SK-N-SH (cell line): Measurements from ENCODE around the gene ZEB1. TPM values are rescaled to one million over a fixed set of nuclear protein-coding genes. Genes with fewer than 3 reads are reported as not detected.

ENCODE experiments used
- CTCF ChIA-PET: fragments of 300-600, 350-600 bp; formaldehyde crosslinking; extraction: SDS; loops from one replicate; lab custom pipeline; 2021; lab: Yijun Ruan, JAX
- POLR2A ChIA-PET: fragments of 350-600 bp; sonication (Branson Sonifier 250); formaldehyde crosslinking; extraction: SDS; loops from one replicate; lab custom pipeline; 2020; ENCODE audit warnings: antibody characterized with exemption, inconsistent platforms; lab: Yijun Ruan, JAX
- DNase-seq: peaks from one replicate; pipeline ENCODE4 v3.0.0; 2012
- H2AFZ ChIP-seq: fragments of 200-600 bp; sonication (generic); 2 replicates; pipeline ENCODE4 v1.8.1; 2016; ENCODE audit warnings: antibody characterized with exemption, mild to moderate bottlenecking, low read depth
- H3F3A ChIP-seq: fragments of 200-600 bp; sonication (generic); replicated peaks from 2 replicates; pipeline ENCODE3; 2016; ENCODE audit warnings: antibody characterized with exemption, mild to moderate bottlenecking; ENCODE audit not compliant: insufficient read depth
- H3K27ac ChIP-seq, 2 experiments: fragments of 200-500 bp in 1 of 2; fragments of 200-600 bp in 1 of 2; sonication (Bioruptor generic) in 1 of 2; sonication (generic), shearing (Covaris generic) in 1 of 2; 2 replicates each; pipeline versions ENCODE4 v1.5.1 to v1.6.1; 2014 to 2016; ENCODE audit warnings: low read depth in 2 of 2, inconsistent platforms in 1 of 2, low read length in 1 of 2, mild to moderate bottlenecking in 1 of 2, mixed read lengths in 1 of 2
- H3K27me3 ChIP-seq: fragments of 200-600 bp; sonication (generic), shearing (Covaris generic); 2 replicates; pipeline ENCODE4 v1.6.1; 2016; ENCODE audit warnings: mixed run types; ENCODE audit not compliant: insufficient read depth
- H3K36me3 ChIP-seq, 2 experiments: fragments of 200-500 bp in 1 of 2; fragments of 200-600 bp in 1 of 2; sonication (Bioruptor generic) in 1 of 2; sonication (generic) in 1 of 2; replicated peaks in 1 of 2; 2 replicates each; pipeline versions ENCODE3 to v1.5.1; 2014 to 2016; ENCODE audit warnings: low read length in 1 of 2, mild to moderate bottlenecking in 1 of 2; ENCODE audit not compliant: insufficient read depth in 2 of 2, control insufficient read depth in 1 of 2
- H3K4me1 ChIP-seq, 2 experiments: fragments of 200-500 bp in 1 of 2; fragments of 200-600 bp in 1 of 2; sonication (Bioruptor generic) in 1 of 2; sonication (generic), shearing (Covaris generic) in 1 of 2; 2 replicates each; pipeline versions ENCODE4 v1.5.1 to v1.6.1; 2014 to 2016; ENCODE audit warnings: low read depth in 1 of 2, low read length in 1 of 2, mixed run types in 1 of 2; ENCODE audit not compliant: insufficient read depth in 2 of 2, control insufficient read depth in 1 of 2
- H3K4me2 ChIP-seq: fragments of 200-600 bp; sonication (generic), shearing (Covaris generic); 2 replicates; pipeline ENCODE4 v1.6.1; 2017; ENCODE audit warnings: mixed run types
- H3K4me3 ChIP-seq, 2 experiments: fragments of 200-500 bp in 1 of 2; fragments of 200-600 bp in 1 of 2; sonication (Bioruptor generic) in 1 of 2; sonication (generic), shearing (Covaris generic) in 1 of 2; 2 replicates each; pipeline versions ENCODE4 v1.5.1 to v1.8.1; 2014 to 2016; ENCODE audit warnings: low read depth in 2 of 2, inconsistent platforms in 1 of 2, low read length in 1 of 2, mild to moderate bottlenecking in 1 of 2, mixed read lengths in 1 of 2, moderate library complexity in 1 of 2
- H3K79me2 ChIP-seq: fragments of 200-600 bp; sonication (generic); 2 replicates; pipeline ENCODE4 v1.8.1; 2017; ENCODE audit warnings: mild to moderate bottlenecking; ENCODE audit not compliant: insufficient read depth
- H3K9ac ChIP-seq: fragments of 200-600 bp; sonication (generic); 2 replicates; pipeline ENCODE4 v1.6.1; 2017; ENCODE audit warnings: mixed run types
- H3K9me2 ChIP-seq: fragments of 200-600 bp; sonication (generic); 2 replicates; pipeline ENCODE4 v1.6.1; 2017; ENCODE audit warnings: mixed run types
- H3K9me3 ChIP-seq: fragments of 200-600 bp; sonication (generic); 2 replicates; pipeline ENCODE4 v1.6.1; 2017; ENCODE audit warnings: mixed run types, mild to moderate bottlenecking, moderate library complexity
- H4K20me1 ChIP-seq: fragments of 200-600 bp; sonication (generic); 2 replicates; pipeline ENCODE4 v1.6.1; 2017; ENCODE audit warnings: mild to moderate bottlenecking, mixed run types; ENCODE audit not compliant: insufficient read depth
- CHD2 ChIP-seq: fragments of 150-350 bp; IDR thresholded peaks from 2 replicates; pipeline ENCODE4 v1.6.1; 2018; ENCODE audit warnings: low read length; ENCODE audit not compliant: partially characterized antibody
- EP300 ChIP-seq, 2 experiments: IDR thresholded peaks; 2 replicates each; pipeline versions ENCODE4 v1.4.0 to v1.6.1; 2012; ENCODE audit warnings: borderline replicate concordance in 1 of 2, low read depth in 1 of 2, low read length in 1 of 2
- EZH2phosphoT487 ChIP-seq: fragments of 200-600 bp; sonication (generic); IDR thresholded peaks from 2 replicates; pipeline ENCODE4 v1.6.1; 2017; ENCODE audit warnings: low read depth, mixed run types, mild to moderate bottlenecking, antibody characterized with exemption, moderate library complexity, borderline replicate concordance
- FOXJ3 ChIP-seq: sonication (generic); formaldehyde crosslinking; IDR thresholded peaks from 2 replicates; pipeline ENCODE4 v1.5.1; 2020; ENCODE audit warnings: mild to moderate bottlenecking, missing genetic modification reagents
- FOXM1 ChIP-seq: IDR thresholded peaks from 2 replicates; pipeline ENCODE4 v1.4.0; 2012; ENCODE audit warnings: low read depth, mild to moderate bottlenecking
- GABPA ChIP-seq: IDR thresholded peaks from 2 replicates; pipeline ENCODE4 v1.4.0; 2012; ENCODE audit warnings: low read depth, mild to moderate bottlenecking
- IRF3 ChIP-seq: fragments of 150-350 bp; IDR thresholded peaks from 2 replicates; pipeline ENCODE4 v1.6.1; 2016; ENCODE audit warnings: mild to moderate bottlenecking, low read depth, low read length
- MEF2A ChIP-seq: IDR thresholded peaks from 2 replicates; pipeline ENCODE4 v1.4.0; 2012; ENCODE audit warnings: low read depth, borderline replicate concordance
- MXI1 ChIP-seq: IDR thresholded peaks from 2 replicates; pipeline ENCODE4 v1.6.1; 2012; ENCODE audit warnings: mild to moderate bottlenecking, low read depth, low read length, improper control_type of control experiment
- NFIC ChIP-seq: IDR thresholded peaks from 2 replicates; pipeline ENCODE4 v1.4.0; 2012; ENCODE audit warnings: borderline replicate concordance
- POLR2AphosphoS5 ChIP-seq: IDR thresholded peaks from 2 replicates; pipeline ENCODE4 v1.6.1; 2012; ENCODE audit warnings: low read depth, low read length
- RAD21 ChIP-seq: IDR thresholded peaks from 2 replicates; pipeline ENCODE4 v1.6.1; 2012; ENCODE audit warnings: mild to moderate bottlenecking, low read length
- RCOR1 ChIP-seq: fragments of 150-350 bp; IDR thresholded peaks from 2 replicates; pipeline ENCODE4 v1.6.1; 2017; ENCODE audit warnings: antibody characterized with exemption, low read length
- RFX5 ChIP-seq: IDR thresholded peaks from 2 replicates; pipeline ENCODE4 v1.6.1; 2012; ENCODE audit warnings: mild to moderate bottlenecking, improper control_type of control experiment, low read length
- SIN3A ChIP-seq: IDR thresholded peaks from 2 replicates; pipeline ENCODE4 v1.6.1; 2012; ENCODE audit warnings: low read depth, mild to moderate bottlenecking, low read length, moderate library complexity, borderline replicate concordance
- SMC3 ChIP-seq: IDR thresholded peaks from 2 replicates; pipeline ENCODE4 v1.6.1; 2012; ENCODE audit warnings: low read depth, low read length, improper control_type of control experiment
- TCF12 ChIP-seq: IDR thresholded peaks from 2 replicates; pipeline ENCODE4 v1.4.0; 2012
- ZBTB33 ChIP-seq: IDR thresholded peaks from 2 replicates; pipeline ENCODE4 v1.4.0; 2012; ENCODE audit warnings: low read depth, borderline replicate concordance
- WGBS: methylation state at CpG from one replicate; pipeline ENCODE4 v1.1.6; 2017; ENCODE audit warnings: low lambda C conversion rate; 5-methylcytosine and 5-hydroxymethylcytosine counted together
- polyA plus RNA-seq, 3 experiments: library from polyadenylated mRNA; depleted of rRNA; stranded (reverse); fragments of >200 nt; gene quantifications; 2 replicates each; pipeline ENCODE4 v1.2.3, GENCODE V29; 2012
- TF ChIP-seq, protein P1 (sequence below): fragments of 200-600 bp; sonication (generic); IDR thresholded peaks from 2 replicates; pipeline ENCODE4 v1.6.1; 2017; ENCODE audit warnings: antibody characterized with exemption, mild to moderate bottlenecking, moderate library complexity

The ZEB1 gene
- polyA plus RNA-seq, 1 of the 3 experiments (the other 2 are of a cell fraction) = 5.4 TPM

DNA sequence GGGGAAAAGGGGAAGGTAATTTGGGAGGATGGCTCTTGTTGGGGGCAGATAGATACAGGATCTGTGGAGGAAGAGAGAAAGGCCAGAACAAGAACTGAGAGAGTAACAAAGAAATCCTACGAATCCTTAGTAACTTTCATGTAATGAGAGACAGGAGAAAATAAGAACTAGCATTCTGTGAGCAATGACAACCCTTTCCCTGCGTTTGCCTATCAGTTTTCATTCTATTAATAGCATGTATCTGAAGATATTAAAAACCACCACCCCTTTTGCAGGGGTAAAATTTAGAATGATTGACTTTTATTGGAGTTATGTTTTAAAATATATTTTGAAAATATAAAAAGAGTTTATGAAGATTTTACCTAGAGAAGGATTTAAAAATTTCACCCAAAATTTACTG lies 132.8 kb downstream of the ZEB1 start:
- TF ChIP-seq FOXM1 = no peak
- no peak for TF ChIP-seq RCOR1
- TF ChIP-seq MEF2A = no peak
- TF ChIP-seq SIN3A = no peak
- no peak for TF ChIP-seq RFX5
- TF ChIP-seq RAD21 = no peak
- TF ChIP-seq EP300 (IDR thresholded peaks at IDR 0.05; ENCODE audit: borderline replicate concordance in 1 of 2, low read depth in 1 of 2, low read length in 1 of 2) = no peak
- no peak for TF ChIP-seq NFIC
- TF ChIP-seq SMC3 = no peak
- no peak for TF ChIP-seq GABPA
- no peak for TF ChIP-seq IRF3
- TF ChIP-seq CHD2 = no peak
- TF ChIP-seq ZBTB33 = no peak
- TF ChIP-seq FOXJ3 (CRISPR knock-in tag) = no peak
- TF ChIP-seq EZH2phosphoT487 = no peak
- no peak for TF ChIP-seq POLR2AphosphoS5
- TF ChIP-seq, protein P1, sequence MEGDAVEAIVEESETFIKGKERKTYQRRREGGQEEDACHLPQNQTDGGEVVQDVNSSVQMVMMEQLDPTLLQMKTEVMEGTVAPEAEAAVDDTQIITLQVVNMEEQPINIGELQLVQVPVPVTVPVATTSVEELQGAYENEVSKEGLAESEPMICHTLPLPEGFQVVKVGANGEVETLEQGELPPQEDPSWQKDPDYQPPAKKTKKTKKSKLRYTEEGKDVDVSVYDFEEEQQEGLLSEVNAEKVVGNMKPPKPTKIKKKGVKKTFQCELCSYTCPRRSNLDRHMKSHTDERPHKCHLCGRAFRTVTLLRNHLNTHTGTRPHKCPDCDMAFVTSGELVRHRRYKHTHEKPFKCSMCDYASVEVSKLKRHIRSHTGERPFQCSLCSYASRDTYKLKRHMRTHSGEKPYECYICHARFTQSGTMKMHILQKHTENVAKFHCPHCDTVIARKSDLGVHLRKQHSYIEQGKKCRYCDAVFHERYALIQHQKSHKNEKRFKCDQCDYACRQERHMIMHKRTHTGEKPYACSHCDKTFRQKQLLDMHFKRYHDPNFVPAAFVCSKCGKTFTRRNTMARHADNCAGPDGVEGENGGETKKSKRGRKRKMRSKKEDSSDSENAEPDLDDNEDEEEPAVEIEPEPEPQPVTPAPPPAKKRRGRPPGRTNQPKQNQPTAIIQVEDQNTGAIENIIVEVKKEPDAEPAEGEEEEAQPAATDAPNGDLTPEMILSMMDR = no peak
- no peak for TF ChIP-seq MXI1
- TF ChIP-seq TCF12 = no peak
- Histone ChIP-seq H4K20me1 (no peaks in the 10 kb centered on the region), H2AFZ (no peak overlapping the region), H3F3A (no peaks in the 10 kb centered on the region), H3K4me1 (no peaks in the 10 kb centered on the region), H3K27ac (no peak overlapping the region), H3K9me2 (peaks cover 4% of the 10 kb centered on the region; the same call in 1 of the 2 replicates), H3K36me3 (peaks cover 0 to 5% of the 10 kb centered on the region in 2 experiments), H3K9me3 (no peaks in the 10 kb centered on the region; the same call in 1 of the 2 replicates), H3K79me2 (peaks cover 27% of the 10 kb centered on the region), H3K9ac (no peak overlapping the region), H3K27me3 (no peaks in the 10 kb centered on the region), H3K4me3 (no peak overlapping the region), H3K4me2 (no peak overlapping the region)
- no peak for DNase-seq
- 94% methylated on average over 2 of the region's 2 CpGs for WGBS
- CTCF ChIA-PET = no interaction called here
- POLR2A ChIA-PET = no interaction called here
